Smooth muscle cell (in vitro differentiated cells): Measurements from ENCODE around the gene ELP2. TPM values are rescaled to one million over a fixed set of nuclear protein-coding genes. Genes with fewer than 3 reads are reported as not detected.
"Not testable (repeated sequence)": the region's sequence is repeated elsewhere in the genome, so short reads cannot be mapped to it uniquely, and the experiment has no call there.

ENCODE experiments used
- DNase-seq: peaks from one replicate; lab custom pipeline; 2025; ENCODE audit not compliant: unreplicated experiment; lab: John Stamatoyannopoulos, UW
- H2AFZ ChIP-seq: fragments of 200-600 bp; sonication (generic); 2 replicates; pipeline ENCODE4 v1.6.0; 2016; ENCODE audit warnings: antibody characterized with exemption, low read depth, mild to moderate bottlenecking
- H3F3A ChIP-seq: fragments of 200-600 bp; sonication (generic); 2 replicates; pipeline ENCODE4 v1.6.0; 2017; ENCODE audit warnings: antibody characterized with exemption, low read depth
- H3K27ac ChIP-seq: fragments of 200-600 bp; sonication (generic); 2 replicates; pipeline ENCODE4 v1.5.1; 2016; ENCODE audit warnings: low read depth, mild to moderate bottlenecking
- H3K27me3 ChIP-seq: fragments of 200-600 bp; sonication (generic); 2 replicates; pipeline ENCODE4 v1.6.1; 2016; ENCODE audit warnings: low read depth, mild to moderate bottlenecking
- H3K36me3 ChIP-seq: fragments of 200-600 bp; sonication (generic); 2 replicates; pipeline ENCODE4 v1.5.1; 2016; ENCODE audit warnings: low read depth
- H3K4me1 ChIP-seq: fragments of 200-600 bp; sonication (generic); 2 replicates; pipeline ENCODE4 v1.5.1; 2016; ENCODE audit warnings: low read depth
- H3K4me2 ChIP-seq: fragments of 200-600 bp; sonication (generic); 2 replicates; pipeline ENCODE4 v1.6.0; 2016; ENCODE audit warnings: mild to moderate bottlenecking
- H3K4me3 ChIP-seq: fragments of 200-600 bp; sonication (generic); 2 replicates; pipeline ENCODE4 v1.5.1; 2016; ENCODE audit warnings: mild to moderate bottlenecking
- H3K79me2 ChIP-seq: fragments of 200-600 bp; sonication (generic); 2 replicates; pipeline ENCODE4 v1.6.0; 2016; ENCODE audit warnings: low read depth, mild to moderate bottlenecking
- H3K9ac ChIP-seq: fragments of 200-600 bp; sonication (generic); 2 replicates; pipeline ENCODE4 v1.6.0; 2016; ENCODE audit warnings: low read depth
- H3K9me3 ChIP-seq: fragments of 200-600 bp; sonication (generic); replicated peaks from 2 replicates; pipeline ENCODE4 v1.5.1; 2016; ENCODE audit warnings: low read depth
- H4K20me1 ChIP-seq: fragments of 200-600 bp; sonication (generic); 2 replicates; pipeline ENCODE4 v1.6.0; 2016; ENCODE audit warnings: low read depth
- WGBS: methylation state at CpG from one replicate; pipeline ENCODE4 v1.1.7; 2016; ENCODE audit warnings: low lambda C conversion rate; 5-methylcytosine and 5-hydroxymethylcytosine counted together
- polyA plus RNA-seq: library from polyadenylated mRNA; unstranded; fragments of >200 nt; fragmentation: Nextera tagmentation; extraction: Ambion mirVana; gene quantifications from 2 replicates; pipeline ENCODE4 v1.2.1, GENCODE V29; 2016
- total RNA-seq: library from RNA; depleted of rRNA; stranded (reverse); fragments of >200 nt; gene quantifications from 2 replicates; pipeline ENCODE4 v1.2.3, GENCODE V29; 2014
- TF ChIP-seq, protein P1 (sequence below): fragments of 200-600 bp; sonication (generic); IDR thresholded peaks from 2 replicates; pipeline ENCODE4 v1.5.1; 2017; ENCODE audit warnings: borderline replicate concordance, mild to moderate bottlenecking, antibody characterized with exemption; ENCODE audit not compliant: insufficient read depth, poor library complexity, severe bottlenecking

Gene ELP2, protein sequence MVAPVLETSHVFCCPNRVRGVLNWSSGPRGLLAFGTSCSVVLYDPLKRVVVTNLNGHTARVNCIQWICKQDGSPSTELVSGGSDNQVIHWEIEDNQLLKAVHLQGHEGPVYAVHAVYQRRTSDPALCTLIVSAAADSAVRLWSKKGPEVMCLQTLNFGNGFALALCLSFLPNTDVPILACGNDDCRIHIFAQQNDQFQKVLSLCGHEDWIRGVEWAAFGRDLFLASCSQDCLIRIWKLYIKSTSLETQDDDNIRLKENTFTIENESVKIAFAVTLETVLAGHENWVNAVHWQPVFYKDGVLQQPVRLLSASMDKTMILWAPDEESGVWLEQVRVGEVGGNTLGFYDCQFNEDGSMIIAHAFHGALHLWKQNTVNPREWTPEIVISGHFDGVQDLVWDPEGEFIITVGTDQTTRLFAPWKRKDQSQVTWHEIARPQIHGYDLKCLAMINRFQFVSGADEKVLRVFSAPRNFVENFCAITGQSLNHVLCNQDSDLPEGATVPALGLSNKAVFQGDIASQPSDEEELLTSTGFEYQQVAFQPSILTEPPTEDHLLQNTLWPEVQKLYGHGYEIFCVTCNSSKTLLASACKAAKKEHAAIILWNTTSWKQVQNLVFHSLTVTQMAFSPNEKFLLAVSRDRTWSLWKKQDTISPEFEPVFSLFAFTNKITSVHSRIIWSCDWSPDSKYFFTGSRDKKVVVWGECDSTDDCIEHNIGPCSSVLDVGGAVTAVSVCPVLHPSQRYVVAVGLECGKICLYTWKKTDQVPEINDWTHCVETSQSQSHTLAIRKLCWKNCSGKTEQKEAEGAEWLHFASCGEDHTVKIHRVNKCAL
- total RNA-seq (63.4 and 90.1 TPM in 2 replicates), polyA plus RNA-seq (69.3 and 81.9 TPM in 2 replicates)

DNA sequence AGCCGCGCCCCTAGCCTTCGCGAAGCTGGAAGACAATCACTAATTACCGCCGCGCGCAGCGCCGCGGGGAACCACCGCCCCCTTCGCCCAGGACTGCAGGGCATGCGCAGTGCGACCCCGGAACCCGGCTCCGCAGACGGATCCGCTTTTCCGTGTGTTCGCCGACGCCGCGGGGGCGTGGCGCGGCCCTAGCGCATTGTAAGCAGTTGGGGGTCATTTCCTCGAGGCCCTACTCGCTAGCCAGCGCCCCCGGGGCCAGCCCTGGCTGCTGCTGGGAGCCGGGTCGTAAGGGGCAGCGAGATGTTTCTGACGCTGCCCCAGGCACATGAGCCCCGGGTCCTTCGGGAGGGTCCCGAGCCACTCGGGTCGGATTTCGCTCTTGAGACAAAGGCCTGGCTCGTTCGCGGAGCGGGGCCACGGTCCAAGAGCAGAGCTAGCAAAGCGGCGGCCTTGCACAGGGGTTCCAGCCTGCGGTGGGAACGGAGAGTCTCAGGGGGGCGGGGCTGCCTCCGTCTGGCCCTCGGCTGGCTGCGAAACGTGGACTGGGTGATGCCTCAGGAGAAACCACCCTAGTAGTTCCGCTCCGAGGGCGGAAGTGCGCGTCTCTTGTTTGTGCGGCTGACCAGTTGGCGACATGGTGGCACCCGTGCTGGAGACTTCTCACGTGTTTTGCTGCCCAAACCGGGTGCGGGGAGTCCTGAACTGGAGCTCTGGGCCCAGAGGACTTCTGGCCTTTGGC lies at the start of gene ELP2, which contains the start of gene SLC39A6:
ELP2 (plus strand) TSS at position 600 of the 739 bp plus-strand sequence; CDS start at position 635, 35 bp downstream.
SLC39A6 (minus strand) TSS at position 41 of the 739 bp plus-strand sequence. CDS start 2,333 bp downstream, outside the sequence.
- Histone ChIP-seq H3K27me3 (no peaks in the 10 kb centered on the region), H3K9me3 (no peaks in the 10 kb centered on the region), H2AFZ (peak within 1 kb of the TSS; percentile 99), H3K9ac (peak within 1 kb of the TSS; percentile 99), H3K4me3 (peak within 1 kb of the TSS; percentile 89), H4K20me1 (peaks cover 63% of the 10 kb centered on the region), H3K4me1 (peaks cover 16% of the 10 kb centered on the region), H3K27ac (peak within 1 kb of the TSS; percentile 100), H3K79me2 (peaks cover 67% of the 10 kb centered on the region), H3F3A (no peaks in the 10 kb centered on the region), H3K36me3 (peaks cover 3% of the 10 kb centered on the region), H3K4me2 (peak within 1 kb of the TSS; percentile 91)
- DNase-seq: peak; percentile 91
- under 1% methylated on average over 68 of the region's 69 CpGs for WGBS
- TF ChIP-seq, protein P1, sequence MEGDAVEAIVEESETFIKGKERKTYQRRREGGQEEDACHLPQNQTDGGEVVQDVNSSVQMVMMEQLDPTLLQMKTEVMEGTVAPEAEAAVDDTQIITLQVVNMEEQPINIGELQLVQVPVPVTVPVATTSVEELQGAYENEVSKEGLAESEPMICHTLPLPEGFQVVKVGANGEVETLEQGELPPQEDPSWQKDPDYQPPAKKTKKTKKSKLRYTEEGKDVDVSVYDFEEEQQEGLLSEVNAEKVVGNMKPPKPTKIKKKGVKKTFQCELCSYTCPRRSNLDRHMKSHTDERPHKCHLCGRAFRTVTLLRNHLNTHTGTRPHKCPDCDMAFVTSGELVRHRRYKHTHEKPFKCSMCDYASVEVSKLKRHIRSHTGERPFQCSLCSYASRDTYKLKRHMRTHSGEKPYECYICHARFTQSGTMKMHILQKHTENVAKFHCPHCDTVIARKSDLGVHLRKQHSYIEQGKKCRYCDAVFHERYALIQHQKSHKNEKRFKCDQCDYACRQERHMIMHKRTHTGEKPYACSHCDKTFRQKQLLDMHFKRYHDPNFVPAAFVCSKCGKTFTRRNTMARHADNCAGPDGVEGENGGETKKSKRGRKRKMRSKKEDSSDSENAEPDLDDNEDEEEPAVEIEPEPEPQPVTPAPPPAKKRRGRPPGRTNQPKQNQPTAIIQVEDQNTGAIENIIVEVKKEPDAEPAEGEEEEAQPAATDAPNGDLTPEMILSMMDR: peak; percentile 3

DNA sequence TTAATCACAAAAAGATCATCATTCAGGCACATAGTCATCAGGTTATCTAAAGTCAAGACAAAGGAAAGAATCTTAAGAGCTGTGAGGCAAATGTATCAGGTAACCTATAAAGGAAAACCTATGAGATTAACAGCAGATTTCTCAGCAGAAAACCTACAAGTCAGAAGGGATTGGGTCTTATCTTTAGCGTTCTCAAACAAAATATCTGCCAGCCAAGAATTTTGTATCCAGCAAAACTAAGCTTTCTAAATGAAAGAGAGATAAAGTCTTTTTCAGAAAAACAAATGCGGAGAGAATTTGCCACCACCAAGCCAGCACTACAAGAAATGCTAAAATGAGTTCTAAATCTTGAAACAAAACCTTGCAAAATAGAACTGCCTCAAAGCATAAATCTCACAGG lies 48.6 kb upstream of the ELP2 start:
- H3K79me2 ChIP-seq, H2AFZ ChIP-seq, H3K27me3 ChIP-seq, DNase-seq, H3K4me1 ChIP-seq, H3K9ac ChIP-seq, H3K27ac ChIP-seq, H4K20me1 ChIP-seq, H3K4me2 ChIP-seq, H3K36me3 ChIP-seq, H3K4me3 ChIP-seq, H3K9me3 ChIP-seq, H3F3A ChIP-seq: not testable (repeated sequence)
- WGBS: 93% methylated on average over 2 of the region's 2 CpGs

DNA sequence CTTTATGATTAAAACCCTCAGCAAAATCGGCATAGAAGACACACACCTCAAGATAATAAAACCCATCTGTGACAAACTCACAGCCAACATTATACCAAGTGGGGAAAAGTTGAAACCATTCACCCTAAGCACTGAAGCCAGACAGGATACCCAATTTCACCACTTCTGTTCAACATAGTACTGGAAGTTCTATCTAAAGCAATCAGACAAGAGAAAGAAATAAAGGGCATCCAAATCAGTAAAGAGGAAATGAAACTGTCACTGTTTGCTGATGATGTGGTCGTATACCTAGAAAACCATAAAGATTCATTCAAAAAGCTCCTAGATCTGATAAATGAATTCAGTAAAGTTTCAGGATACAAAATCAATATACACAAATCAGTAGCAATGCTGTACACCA lies 46.0 kb upstream of the ELP2 start:
- H4K20me1 ChIP-seq: no peaks in the 10 kb centered on the region
- H3K4me1 ChIP-seq: no peaks in the 10 kb centered on the region
- TF ChIP-seq, protein P1: no peak
- no peak overlapping the region for H3K4me2 ChIP-seq
- no peak overlapping the region for H3K4me3 ChIP-seq
- no peaks in the 10 kb centered on the region for H3K36me3 ChIP-seq
- WGBS: 89% methylated on average over 2 of the region's 2 CpGs
- no peak for DNase-seq
- no peak overlapping the region for H3K27ac ChIP-seq
- no peaks in the 10 kb centered on the region for H3K79me2 ChIP-seq
- H2AFZ ChIP-seq: no peak overlapping the region
- no peak overlapping the region for H3K9ac ChIP-seq
- H3K27me3 ChIP-seq: no peaks in the 10 kb centered on the region
- H3K9me3 ChIP-seq: peaks cover 3% of the 10 kb centered on the region
- no peaks in the 10 kb centered on the region for H3F3A ChIP-seq
